A673 (cell line): ENCODE results near the gene NEXN.

Experiments
- EZH2 ChIP-seq: fragments of 200-600 bp; sonication (generic); IDR thresholded peaks from 2 replicates; pipeline ENCODE4 v1.6.1; 2017; ENCODE audit warnings: borderline replicate concordance, low read depth, mild to moderate bottlenecking, mixed read lengths, antibody characterized with exemption, low read length; ENCODE audit not compliant: poor library complexity, severe bottlenecking
- TF ChIP-seq, protein P1 (sequence below): fragments of 300-800, 200-600 bp; sonication (generic); conservative IDR thresholded peaks from 2 replicates; pipeline ENCODE4 v1.5.1; 2017; ENCODE audit warnings: low read depth, mild to moderate bottlenecking, antibody characterized with exemption, low read length, moderate library complexity, mixed read lengths

DNA sequence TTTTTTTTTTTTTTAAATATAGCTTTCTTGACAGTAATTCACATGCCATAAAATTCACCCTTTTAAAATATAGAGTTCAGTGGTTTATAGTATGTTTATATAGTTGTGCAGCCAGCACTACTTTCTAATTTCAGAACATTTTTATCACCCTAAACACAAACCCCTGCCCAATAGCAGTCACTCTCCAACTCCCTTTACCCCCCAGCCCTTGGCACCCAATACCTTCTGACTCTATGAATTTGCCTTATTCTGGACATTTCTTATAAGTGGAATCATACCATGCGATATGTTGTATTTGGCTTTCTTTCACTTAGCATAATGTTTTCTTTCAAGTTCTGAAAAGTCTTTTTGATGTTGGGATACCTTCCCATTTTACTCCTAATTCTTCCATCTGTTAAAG lies 42.5 kb upstream of the NEXN start:
- TF ChIP-seq, protein P1, sequence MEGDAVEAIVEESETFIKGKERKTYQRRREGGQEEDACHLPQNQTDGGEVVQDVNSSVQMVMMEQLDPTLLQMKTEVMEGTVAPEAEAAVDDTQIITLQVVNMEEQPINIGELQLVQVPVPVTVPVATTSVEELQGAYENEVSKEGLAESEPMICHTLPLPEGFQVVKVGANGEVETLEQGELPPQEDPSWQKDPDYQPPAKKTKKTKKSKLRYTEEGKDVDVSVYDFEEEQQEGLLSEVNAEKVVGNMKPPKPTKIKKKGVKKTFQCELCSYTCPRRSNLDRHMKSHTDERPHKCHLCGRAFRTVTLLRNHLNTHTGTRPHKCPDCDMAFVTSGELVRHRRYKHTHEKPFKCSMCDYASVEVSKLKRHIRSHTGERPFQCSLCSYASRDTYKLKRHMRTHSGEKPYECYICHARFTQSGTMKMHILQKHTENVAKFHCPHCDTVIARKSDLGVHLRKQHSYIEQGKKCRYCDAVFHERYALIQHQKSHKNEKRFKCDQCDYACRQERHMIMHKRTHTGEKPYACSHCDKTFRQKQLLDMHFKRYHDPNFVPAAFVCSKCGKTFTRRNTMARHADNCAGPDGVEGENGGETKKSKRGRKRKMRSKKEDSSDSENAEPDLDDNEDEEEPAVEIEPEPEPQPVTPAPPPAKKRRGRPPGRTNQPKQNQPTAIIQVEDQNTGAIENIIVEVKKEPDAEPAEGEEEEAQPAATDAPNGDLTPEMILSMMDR, result no peak
- TF ChIP-seq EZH2, result no peak
